IMR-90 (cell line): Measurements from ENCODE around the gene TNS3.
A peak's percentile ranks its signal among the peaks of the same experiment; 100 is the strongest.

ENCODE experiments used
- CEBPB ChIP-seq: IDR thresholded peaks from 2 replicates; pipeline ENCODE4 v1.6.1; 2012; ENCODE audit warnings: low read depth, low read length, improper control_type of control experiment
- CHD1 ChIP-seq: IDR thresholded peaks from 2 replicates; pipeline ENCODE4 v1.6.1; 2012; ENCODE audit warnings: low read depth, low read length, improper control_type of control experiment
- CTCF ChIP-seq: conservative IDR thresholded peaks from 2 replicates; pipeline ENCODE4 v1.5.1; 2012; ENCODE audit warnings: mild to moderate bottlenecking, low read depth, low read length, improper control_type of control experiment
- ELK1 ChIP-seq: fragments of 150-350 bp; IDR thresholded peaks from 2 replicates; pipeline ENCODE4 v1.6.1; 2016; ENCODE audit warnings: low read depth, mild to moderate bottlenecking, low read length, moderate library complexity, borderline replicate concordance
- MAFK ChIP-seq: IDR thresholded peaks from 2 replicates; pipeline ENCODE4 v1.6.1; 2012; ENCODE audit warnings: low read depth, low read length, improper control_type of control experiment
- POLR2A ChIP-seq: IDR thresholded peaks from 2 replicates; pipeline ENCODE4 v1.6.1; 2012; ENCODE audit warnings: mild to moderate bottlenecking, low read depth, low read length
- SMC3 ChIP-seq: fragments of 150-350 bp; IDR thresholded peaks from 2 replicates; pipeline ENCODE4 v1.6.1; 2016; ENCODE audit warnings: low read depth, mild to moderate bottlenecking, antibody characterized with exemption, low read length, moderate library complexity
- USF2 ChIP-seq: fragments of 150-350 bp; IDR thresholded peaks from 2 replicates; pipeline ENCODE4 v1.6.1; 2017; ENCODE audit warnings: mild to moderate bottlenecking, antibody characterized with exemption, low read length, low read depth

GRCh38 chr7:47520406-47520805 lies 61.5 kb downstream of the TNS3 start:
- no peak for TF ChIP-seq CTCF
- TF ChIP-seq POLR2A: no peak
- TF ChIP-seq CEBPB: peak; percentile 91
- TF ChIP-seq SMC3: peak; percentile 19
- TF ChIP-seq USF2: no peak
- TF ChIP-seq CHD1: no peak
- no peak for TF ChIP-seq ELK1
- TF ChIP-seq MAFK: no peak
